ENCODE data around the gene CYBA.

- TF ChIP-seq MAX (IDR thresholded peaks at IDR 0.05; ENCODE audit: low read depth, low read length) (no peak), ZZZ3 (IDR thresholded peaks at IDR 0.05; ENCODE audit: control insufficient read depth, insufficient read length, low read depth) (no peak), HCFC1 (IDR thresholded peaks at IDR 0.05; ENCODE audit: low read length) (no peak)
Observed at GRCh38 chr16:88687676-88688012, 36.8 kb upstream of the CYBA start.

All from GM12878 (cell line).